Measurements from ENCODE around the gene TBC1D2. TPM values are rescaled to one million over a fixed set of nuclear protein-coding genes. Genes with fewer than 3 reads are reported as not detected.
"Not testable (repeated sequence)": the region's sequence is repeated elsewhere in the genome, so short reads cannot be mapped to it uniquely, and the experiment has no call there.

TBC1D2 gene
- total RNA-seq, 1 donor from 2014 or later: 20.2 TPM

- DNase-seq (ENCODE audit: low read depth): no peak
These were observed 63.6 kb downstream of the TBC1D2 start for GRCh38 chr9:98191671-98192502.

GRCh38 chr9:98191181-98191608, 64.3 kb downstream of the TBC1D2 start:
- DNase-seq (ENCODE audit: low read depth): no peak

GRCh38 chr9:98190757-98191105, 64.7 kb downstream of the TBC1D2 start:
- no peak for DNase-seq (ENCODE audit: low read depth)

- DNase-seq (ENCODE audit: low read depth): no peak
These were observed 66.0 kb downstream of the TBC1D2 start for GRCh38 chr9:98189412-98189811.

GRCh38 chr9:98187926-98188325, 67.5 kb downstream of the TBC1D2 start:
- no peak for DNase-seq (ENCODE audit: low read depth)

- no peak for DNase-seq (ENCODE audit: low read depth)
These were observed 69.2 kb downstream of the TBC1D2 start for GRCh38 chr9:98186236-98186635.

- DNase-seq (ENCODE audit: low read depth): peak; percentile 71
These were observed 69.8 kb downstream of the TBC1D2 start for GRCh38 chr9:98185611-98186171.

GRCh38 chr9:98185021-98185567, 70.4 kb downstream of the TBC1D2 start:
- DNase-seq (ENCODE audit: low read depth): no peak

GRCh38 chr9:98184326-98184725, 71.1 kb downstream of the TBC1D2 start:
- no peak for DNase-seq (ENCODE audit: low read depth)

GRCh38 chr9:98182889-98183599, 72.4 kb downstream of the TBC1D2 start:
- DNase-seq (ENCODE audit: low read depth): no peak

GRCh38 chr9:98182069-98182820, 73.2 kb downstream of the TBC1D2 start:
- no peak for DNase-seq (ENCODE audit: low read depth)

GRCh38 chr9:98181746-98182068, 73.7 kb downstream of the TBC1D2 start:
- no peak for DNase-seq (ENCODE audit: low read depth)

- DNase-seq (ENCODE audit: low read depth): no peak
These were observed 74.5 kb downstream of the TBC1D2 start for GRCh38 chr9:98180996-98181395.

- DNase-seq (ENCODE audit: low read depth): no peak
These were observed 76.3 kb downstream of the TBC1D2 start for GRCh38 chr9:98178874-98179850.

- DNase-seq (ENCODE audit: low read depth): no peak
These were observed 78.8 kb downstream of the TBC1D2 start for GRCh38 chr9:98176391-98177259.

GRCh38 chr9:98175762-98176161, 79.7 kb downstream of the TBC1D2 start:
- DNase-seq (ENCODE audit: low read depth): no peak

GRCh38 chr9:98175028-98175569, 80.3 kb downstream of the TBC1D2 start:
- DNase-seq (ENCODE audit: low read depth): no peak

GRCh38 chr9:98174502-98174918, 80.9 kb downstream of the TBC1D2 start:
- not testable (repeated sequence) for DNase-seq (ENCODE audit: low read depth)

- DNase-seq (ENCODE audit: low read depth): no peak
These were observed 82.3 kb downstream of the TBC1D2 start for GRCh38 chr9:98173181-98173580.

All from myocyte (in vitro differentiated cells).